ENCODE measurements around the gene IL21. TPM values are rescaled to one million over a fixed set of nuclear protein-coding genes. Genes with fewer than 3 reads are reported as not detected.

Gene IL21
- not detected in 2 replicates for total RNA-seq

GRCh38 chr4:122621016-122621507 lies at the start of gene IL21:
TSS of gene IL21 (minus strand) at chr4:122621066. CDS start at chr4:122621011, 55 bp downstream.

Other genes with a start within 250 kb of the IL21 start
- not detected in 2 replicates for gene ADAD1, start 242.1 kb downstream of the IL21 start, total RNA-seq
- not detected in 2 replicates for gene IL2, start 164.3 kb downstream of the IL21 start, total RNA-seq
- 4.6 and 7.6 TPM in 2 replicates for gene BBS12, start 111.6 kb upstream of the IL21 start, total RNA-seq
- 79.8 and 147 TPM in 2 replicates for gene FGF2, start 205.8 kb upstream of the IL21 start, total RNA-seq